Measurements from ENCODE around the gene SSPN.

The SSPN gene

DNA sequence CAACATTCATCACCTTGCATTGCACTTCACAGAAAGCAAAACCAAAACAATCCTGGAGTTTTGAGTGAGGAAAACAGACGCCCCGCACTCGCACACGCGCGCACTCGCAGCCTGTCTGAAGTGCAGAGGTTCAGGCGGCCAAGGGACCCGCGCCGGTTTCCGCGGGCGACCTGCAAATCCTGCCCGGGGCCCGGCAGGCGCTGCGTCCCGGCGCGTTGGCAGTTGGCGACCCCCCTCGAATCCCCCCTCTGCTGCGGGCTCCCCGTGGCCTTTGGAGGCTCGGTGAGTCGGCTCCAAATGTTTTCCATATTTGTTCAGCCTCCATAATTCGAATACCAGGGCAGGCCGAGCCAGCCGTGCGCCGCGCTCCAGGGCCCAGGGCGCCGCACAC, at the start of gene SSPN:
SSPN (plus strand) TSS at position 324 of the 391 bp plus-strand sequence. CDS start 100 bp downstream, outside the sequence.
- DNase-seq (ENCODE audit: low read depth in 2 of 2): no peak

GRCh38 chr12:26148291-26148690, 47.1 kb upstream of the SSPN start:
- no peak for DNase-seq (ENCODE audit: low read depth in 2 of 2)

DNA sequence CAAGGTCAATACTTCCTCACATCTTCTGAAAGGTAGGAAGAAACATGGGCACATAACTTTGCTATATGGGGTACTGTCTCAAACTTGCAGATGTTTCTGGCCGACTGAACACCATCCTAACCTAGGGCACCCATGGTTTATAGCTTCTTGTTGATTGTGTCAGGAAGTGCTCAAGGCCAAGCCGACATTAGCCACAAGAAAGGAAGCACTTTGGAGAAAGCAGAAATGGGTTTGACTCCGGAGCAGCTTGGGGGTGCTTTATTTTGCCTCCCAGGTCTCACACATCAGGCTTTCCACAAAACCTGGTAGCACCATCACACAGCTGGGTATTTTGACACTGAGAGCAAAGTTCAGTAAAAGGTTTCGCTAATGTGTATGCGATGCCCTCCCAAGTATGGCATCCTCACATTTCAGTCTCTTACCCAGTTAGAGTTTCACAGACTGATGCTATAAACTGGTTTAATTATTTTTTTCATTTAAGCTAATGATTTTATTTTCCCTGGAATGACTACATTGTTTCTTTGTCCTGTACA, 45.3 kb upstream of the SSPN start:
- DNase-seq (ENCODE audit: low read depth in 2 of 2): no peak

GRCh38 chr12:26150736-26151450, 44.5 kb upstream of the SSPN start:
- DNase-seq (ENCODE audit: low read depth in 2 of 2): no peak

- DNase-seq (ENCODE audit: low read depth in 2 of 2): no peak
Measured at GRCh38 chr12:26152507-26153102, 42.8 kb upstream of the SSPN start.

- no peak for DNase-seq (ENCODE audit: low read depth in 2 of 2)
Measured at GRCh38 chr12:26153421-26154154, 41.8 kb upstream of the SSPN start.

DNA sequence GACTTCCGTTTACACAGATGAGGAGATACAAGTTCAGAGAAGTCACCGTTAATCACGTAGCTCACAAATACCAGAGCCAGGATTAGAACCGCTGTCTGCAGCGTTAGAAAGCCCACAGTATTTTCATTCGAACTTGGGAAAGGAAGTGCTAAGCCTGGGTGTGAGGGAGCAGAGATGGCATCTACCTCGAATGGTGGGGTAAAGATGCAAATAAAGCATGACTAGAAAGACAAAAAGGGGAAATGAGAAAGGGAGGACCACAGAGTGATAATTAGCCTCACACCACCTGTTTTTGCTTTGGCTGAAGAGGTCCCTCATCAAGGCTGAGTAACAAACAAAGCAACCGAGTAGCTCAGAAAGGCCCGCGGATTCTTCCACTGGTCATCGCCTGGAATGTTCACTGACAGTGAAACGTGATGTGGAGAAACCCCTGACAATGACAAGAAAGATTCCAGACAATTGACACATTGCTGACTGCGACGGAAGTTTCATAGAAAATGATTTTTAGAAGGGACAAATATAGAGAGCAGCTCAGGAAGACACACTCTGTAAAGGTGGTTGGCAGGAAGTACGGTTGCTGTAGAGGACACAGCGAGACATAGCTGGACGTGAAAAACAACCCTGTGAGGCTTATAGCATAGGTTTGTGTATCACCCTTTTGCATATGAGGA, 39.0 kb upstream of the SSPN start:
- DNase-seq (ENCODE audit: low read depth in 2 of 2): no peak

DNA sequence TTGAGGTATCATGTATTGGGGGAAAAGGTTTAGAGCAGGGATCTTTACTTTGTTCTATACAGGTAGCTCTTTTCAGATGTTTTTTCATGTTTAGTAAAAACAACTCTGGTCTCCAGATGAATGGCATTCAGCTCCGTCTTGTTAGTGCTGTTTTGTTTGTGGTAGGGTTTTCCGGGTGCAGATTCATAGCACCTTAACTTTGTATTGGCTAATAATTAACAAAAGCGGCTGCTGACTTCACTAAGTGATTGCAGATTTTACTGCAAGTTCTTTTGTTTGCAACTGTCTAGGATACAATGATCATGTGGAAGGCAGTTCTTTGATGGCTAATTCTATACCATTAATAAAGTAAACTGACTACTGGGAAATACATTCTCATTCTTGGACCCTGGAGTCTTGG, 38.4 kb upstream of the SSPN start:
- no peak for DNase-seq (ENCODE audit: low read depth in 2 of 2)

GRCh38 chr12:26158078-26158764, 37.2 kb upstream of the SSPN start:
- no peak for DNase-seq (ENCODE audit: low read depth in 2 of 2)

GRCh38 chr12:26162174-26162573, 33.2 kb upstream of the SSPN start:
- no peak for DNase-seq (ENCODE audit: low read depth in 2 of 2)

- DNase-seq (ENCODE audit: low read depth in 2 of 2): no peak
Measured at GRCh38 chr12:26162905-26163304, 32.5 kb upstream of the SSPN start.

DNA sequence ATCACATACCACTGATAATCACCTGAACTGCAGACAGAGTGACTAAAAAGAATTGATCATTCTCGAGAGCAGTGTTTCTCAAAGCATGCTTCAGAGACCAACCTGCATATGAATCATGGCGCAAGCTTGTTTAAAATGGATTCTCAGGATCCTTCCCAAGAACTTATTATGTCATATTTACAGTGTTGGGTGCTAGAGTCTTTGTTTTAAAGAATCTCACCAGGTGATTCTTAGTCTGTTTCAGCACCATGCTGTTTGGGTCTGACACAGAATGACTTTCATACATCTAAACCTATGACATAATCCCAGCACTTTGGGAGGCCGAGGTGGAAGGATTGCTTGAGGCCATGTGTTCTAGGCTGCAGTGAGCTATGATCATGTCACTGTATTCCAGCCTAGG, 31.3 kb upstream of the SSPN start:
- no peak for DNase-seq (ENCODE audit: low read depth in 2 of 2)

GRCh38 chr12:26172013-26172412, 23.4 kb upstream of the SSPN start:
- no peak for DNase-seq (ENCODE audit: low read depth in 2 of 2)

DNA sequence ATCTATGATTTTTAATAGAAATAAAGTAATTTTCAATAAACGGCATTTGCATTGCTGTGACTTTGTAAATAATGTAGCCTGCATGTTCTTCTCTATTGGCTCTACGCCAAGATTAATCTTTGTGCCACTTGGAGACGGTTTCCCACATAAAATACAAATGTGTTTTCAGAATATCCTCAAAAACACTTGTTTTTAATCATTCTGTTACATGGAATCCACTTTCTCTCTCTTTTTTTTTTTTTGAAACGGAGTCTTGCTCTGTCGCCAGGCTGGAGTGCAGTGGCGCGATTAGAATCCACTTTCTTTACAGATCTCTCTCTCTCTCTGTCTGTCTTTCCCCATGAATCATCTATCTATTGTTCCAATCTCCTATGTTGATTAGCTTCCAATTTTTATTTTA, 22.8 kb upstream of the SSPN start:
- no peak for DNase-seq (ENCODE audit: low read depth in 2 of 2)

DNA sequence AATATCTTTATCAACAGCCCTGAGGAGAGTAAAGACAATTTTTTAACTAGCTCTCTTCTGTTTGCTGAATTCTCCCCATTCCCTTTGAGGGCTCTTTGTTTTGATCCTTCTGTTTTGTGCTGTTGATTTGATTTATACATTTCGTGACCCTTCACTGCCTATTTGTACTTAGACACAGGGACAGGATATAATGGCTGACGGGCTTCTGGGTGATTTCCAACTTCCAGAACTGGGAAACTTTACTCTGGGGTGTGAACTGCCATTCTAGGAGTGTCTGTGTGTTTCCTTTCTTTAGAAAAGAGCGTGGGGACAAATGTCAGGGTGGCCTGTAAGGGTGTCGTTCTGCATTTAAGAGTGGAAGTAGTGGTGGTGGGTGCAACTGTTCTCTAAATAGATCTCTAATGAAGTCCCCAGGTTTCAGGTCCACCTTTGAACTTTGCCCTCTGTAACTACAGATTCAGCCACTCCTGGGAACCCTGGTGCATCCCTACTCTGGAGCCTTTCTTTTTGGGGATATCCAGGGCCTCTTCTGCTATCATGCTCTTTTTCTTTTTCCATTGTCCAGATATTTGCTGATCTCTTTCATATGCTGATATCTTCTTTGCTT, 22.3 kb upstream of the SSPN start:
- no peak for DNase-seq (ENCODE audit: low read depth in 2 of 2)

GRCh38 chr12:26176725-26177124, 18.6 kb upstream of the SSPN start:
- no peak for DNase-seq (ENCODE audit: low read depth in 2 of 2)

DNA sequence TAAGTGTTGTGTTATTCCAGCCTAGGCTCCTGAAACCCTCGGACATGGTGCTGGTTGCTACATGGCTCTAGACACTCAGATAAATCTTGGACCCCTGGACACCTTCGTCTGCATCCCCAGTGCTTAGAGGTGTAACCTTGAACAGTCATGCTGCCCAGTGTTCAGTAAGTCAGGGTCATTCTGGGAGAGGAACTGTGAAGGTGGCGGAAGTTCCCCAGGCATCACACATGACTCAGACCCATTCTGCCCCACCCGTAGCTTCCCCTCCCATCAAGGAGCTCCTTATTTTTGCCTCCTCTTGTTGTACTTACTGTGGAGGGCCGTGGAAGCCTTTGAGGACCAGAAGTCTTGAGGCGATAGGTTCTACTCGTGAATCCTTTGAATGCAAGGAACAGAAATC, 18.1 kb upstream of the SSPN start:
- no peak for DNase-seq (ENCODE audit: low read depth in 2 of 2)

GRCh38 chr12:26179826-26180225, 15.5 kb upstream of the SSPN start:
- DNase-seq (ENCODE audit: low read depth in 2 of 2): no peak

GRCh38 chr12:26182377-26182776, 13.0 kb upstream of the SSPN start:
- no peak for DNase-seq (ENCODE audit: low read depth in 2 of 2)

DNA sequence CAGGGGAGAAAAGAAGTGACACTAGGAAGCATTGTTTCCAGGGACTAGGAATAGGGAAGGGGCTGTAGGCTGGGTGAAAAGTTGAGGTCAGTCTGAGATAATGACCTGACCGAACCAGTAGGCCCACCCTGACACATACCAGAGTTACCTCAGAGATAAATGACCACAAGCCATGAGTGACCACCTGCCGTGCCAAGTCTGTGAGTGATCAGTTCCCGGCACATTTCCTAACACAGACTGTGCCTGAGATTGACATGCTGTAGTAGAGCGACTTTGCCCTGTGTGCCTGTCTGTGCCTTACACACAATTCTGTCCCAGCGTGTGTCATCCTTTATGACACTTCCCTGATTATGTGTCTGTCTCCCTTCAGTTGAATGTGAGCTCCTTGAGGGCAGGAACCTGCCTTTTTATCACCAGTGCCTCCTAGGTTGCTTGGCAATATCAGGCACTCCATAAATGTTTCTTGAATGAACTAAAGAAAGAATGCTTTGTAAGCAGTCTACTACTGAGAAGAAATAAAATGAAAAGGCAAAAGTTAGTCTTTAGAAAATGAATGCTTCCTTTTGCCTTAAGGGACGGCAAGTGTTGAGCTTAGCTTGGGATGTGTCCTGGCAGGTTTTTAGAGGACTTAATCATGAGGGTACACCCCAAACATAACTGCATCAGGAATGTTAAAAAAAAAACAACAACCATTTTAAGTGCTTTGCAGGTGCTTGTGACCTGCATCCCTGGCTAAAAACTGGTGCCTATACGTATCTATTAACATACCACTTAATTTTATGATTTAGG, 9.6 kb upstream of the SSPN start:
- DNase-seq (ENCODE audit: low read depth in 2 of 2): no peak

Measured in stimulated activated CD8-positive, alpha-beta memory T cell treated with anti-CD3 and anti-CD28 coated beads, Interleukin-7, amount 100 ng/mL, for 1 hour (primary cell).